Aorta (tissue), 5 donors: Measurements from ENCODE around the gene CSF1R. TPM values are rescaled to one million over a fixed set of nuclear protein-coding genes. Genes with fewer than 3 reads are reported as not detected.

Source experiments
- ATAC-seq: fragments of 200-7000 bp; cut with Tn5 transposase; one replicate; pipeline ENCODE4 v1.9.1; 2022; ENCODE audit warnings: moderate library complexity; ENCODE audit not compliant: low FRiP score
- DNase-seq, 2 donors: peaks; one replicate each; pipeline ENCODE4 v3.0.0-alpha.2; 2020
- H3K27ac ChIP-seq, 2 donors: one replicate each; pipeline ENCODE4 v1.5.1; 2013; ENCODE audit warnings: low read length in 2 of 2, mild to moderate bottlenecking in 2 of 2, moderate library complexity in 2 of 2, control low read depth in 1 of 2, inconsistent platforms in 1 of 2, low read depth in 1 of 2
- H3K27me3 ChIP-seq, 2 donors: one replicate each; pipeline ENCODE4 v1.6.1; 2013; ENCODE audit warnings: control low read depth in 1 of 2, low read length in 1 of 2, mild to moderate bottlenecking in 1 of 2, moderate library complexity in 1 of 2; ENCODE audit not compliant: insufficient read depth in 2 of 2, control insufficient read depth in 1 of 2
- H3K36me3 ChIP-seq, 2 donors: one replicate each; pipeline ENCODE4 v1.6.1; 2013; ENCODE audit warnings: control low read depth in 1 of 2, low read length in 1 of 2, mild to moderate bottlenecking in 1 of 2; ENCODE audit not compliant: insufficient read depth in 2 of 2, control insufficient read depth in 1 of 2
- H3K4me1 ChIP-seq, 2 donors: one replicate each; pipeline ENCODE4 v1.6.1; 2013; ENCODE audit warnings: low read length in 2 of 2, control low read depth in 1 of 2, mild to moderate bottlenecking in 1 of 2, moderate library complexity in 1 of 2; ENCODE audit not compliant: insufficient read depth in 2 of 2, control insufficient read depth in 1 of 2
- H3K4me3 ChIP-seq, 2 donors: one replicate each; pipeline ENCODE4 v1.5.1; 2013; ENCODE audit warnings: low read length in 2 of 2, control low read depth in 1 of 2, mild to moderate bottlenecking in 1 of 2
- H3K9me3 ChIP-seq: one replicate; pipeline ENCODE4 v1.6.1; 2013; ENCODE audit warnings: mild to moderate bottlenecking, low read length; ENCODE audit not compliant: control insufficient read depth
- WGBS, 2 donors: extraction: QIAGEN DNeasy Blood & Tissue Kit; methylation state at CpG; one replicate each; pipeline ENCODE4 v1.1.7; 2013; 5-methylcytosine and 5-hydroxymethylcytosine counted together
- intact Hi-C, 2 donors: fragments of 100-400 bp; cut with DNase I; formaldehyde crosslinking; loops; one replicate each; pipeline versions ENCODE4 v1.14.2 to v1.15.0; 2022
- polyA plus RNA-seq, 2 donors: library from polyadenylated mRNA; stranded (reverse); fragments of 200-250 nt; gene quantifications; one replicate each; pipeline ENCODE4 v1.2.3, GENCODE V29; 2013
- total RNA-seq, 2 donors: library from RNA; stranded (reverse); fragmentation: NEBNext Ultra II Directional; extraction: Animal tissue kit (Norgen Biotek cat#: 25700); gene quantifications; one replicate each; pipeline ENCODE4 v1.2.1, GENCODE V29; 2021
- donor health status: healthy with polysubstance abuse.
- donor health status: Bipolar disorder and iron deficiency.
- donor health status: DM: no; HTN: no; CAD: no.
- donor health status: DM: no; HTN: no; CAD: no.
- donor health status: DM: yes; HTN: yes; CAD: no.

Gene CSF1R
- total and polyA plus RNA-seq, 4 donors, result 3.4 to 125 (median 25.2) TPM

DNA sequence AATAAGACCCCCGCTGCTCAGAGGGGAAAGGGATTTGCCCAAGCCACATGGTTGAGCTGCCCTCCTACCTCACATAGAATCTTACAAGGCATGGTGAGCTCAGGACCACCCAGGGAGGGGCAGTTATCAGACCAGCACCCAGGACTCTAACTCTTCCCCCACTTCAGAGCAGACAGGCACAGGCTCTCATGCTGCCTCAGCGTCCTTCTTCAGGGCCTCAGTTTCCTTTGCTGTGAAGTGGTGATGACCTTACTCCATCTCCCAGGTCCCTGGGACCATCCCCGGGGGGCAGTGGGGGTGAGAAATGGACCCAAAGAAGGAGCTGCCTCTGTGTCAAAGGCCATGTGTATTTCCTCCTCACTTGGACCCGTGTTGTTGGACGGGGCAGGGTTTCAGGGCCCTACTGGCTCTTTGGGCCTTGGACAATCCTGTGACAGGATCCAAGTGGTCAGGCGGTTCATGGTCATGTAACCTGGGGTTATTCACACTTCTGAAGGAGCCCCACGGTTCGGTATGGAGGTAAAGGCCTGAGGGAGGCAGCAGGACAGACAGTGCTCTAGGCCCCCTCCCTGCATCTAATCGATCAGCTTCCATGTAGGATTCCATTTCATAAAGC, 31.7 kb upstream of the CSF1R start:
- Histone ChIP-seq H3K9me3 (no peaks in the 10 kb centered on the region), H3K27me3 (no peaks in the 10 kb centered on the region), H3K27ac (no peak overlapping the region), H3K4me3 (no peak overlapping the region), H3K36me3 (peaks cover 6 to 12% of the 10 kb centered on the region in 2 donors), H3K4me1 (no peaks in the 10 kb centered on the region)
- DNase-seq (no peak), ATAC-seq (no peak)
- intact Hi-C loops, result no loop called here
- 73 to 77% methylated on average over 9 of the region's 9 CpGs for WGBS, 2 donors

GRCh38 chr5:150116667-150117400, 30.5 kb upstream of the CSF1R start:
- intact Hi-C loops, result no loop called here
- Histone ChIP-seq H3K9me3 (no peaks in the 10 kb centered on the region), H3K4me3 (no peak overlapping the region), H3K27me3 (no peaks in the 10 kb centered on the region), H3K27ac (no peak overlapping the region), H3K4me1 (no peaks in the 10 kb centered on the region), H3K36me3 (peaks cover 5 to 6% of the 10 kb centered on the region in 2 donors)
- WGBS, 2 donors, result 87 to 89% methylated on average over 10 of the region's 10 CpGs
- no peak for ATAC-seq
- DNase-seq, result peak in 1 of 2 donors; percentile 55

DNA sequence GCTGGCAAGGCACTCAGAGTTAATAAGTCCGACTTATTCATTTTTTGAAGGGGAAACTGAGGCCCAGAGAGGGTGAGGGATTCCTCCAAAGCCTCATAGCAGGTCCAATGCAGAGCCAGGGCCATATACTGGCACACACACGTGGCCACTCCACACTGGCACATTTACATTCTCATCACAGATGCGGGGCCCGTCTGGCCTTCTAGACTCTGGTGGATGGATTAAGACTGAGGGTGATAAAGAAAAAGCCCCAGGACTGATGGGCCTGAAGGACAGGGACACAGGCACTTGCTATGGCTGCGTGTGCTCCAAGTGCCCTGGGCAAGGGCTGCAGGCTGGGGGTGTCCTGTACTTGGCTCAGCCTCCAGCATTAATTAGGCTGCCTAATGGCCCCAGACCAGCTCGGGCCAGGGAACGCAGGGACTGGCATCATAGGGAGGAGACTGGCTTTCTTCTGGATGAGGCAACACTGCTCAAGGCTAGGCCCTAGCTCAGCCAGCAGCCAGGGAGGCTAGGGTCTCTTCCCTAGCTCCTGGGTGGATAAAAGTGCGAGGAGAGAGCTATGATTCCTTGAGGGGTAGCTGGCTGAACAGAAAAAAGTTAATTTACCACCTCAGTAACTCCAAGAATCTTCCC, 28.5 kb upstream of the CSF1R start:
- Histone ChIP-seq H3K4me1 (no peaks in the 10 kb centered on the region), H3K36me3 (peaks cover under 1 to 2% of the 10 kb centered on the region in 2 donors), H3K4me3 (no peak overlapping the region), H3K9me3 (no peaks in the 10 kb centered on the region), H3K27ac (no peak overlapping the region), H3K27me3 (no peaks in the 10 kb centered on the region)
- 54 to 56% methylated on average over 8 of the region's 8 CpGs for WGBS, 2 donors
- ATAC-seq, result no peak
- no peak for DNase-seq
- intact Hi-C loops, result no loop called here

DNA sequence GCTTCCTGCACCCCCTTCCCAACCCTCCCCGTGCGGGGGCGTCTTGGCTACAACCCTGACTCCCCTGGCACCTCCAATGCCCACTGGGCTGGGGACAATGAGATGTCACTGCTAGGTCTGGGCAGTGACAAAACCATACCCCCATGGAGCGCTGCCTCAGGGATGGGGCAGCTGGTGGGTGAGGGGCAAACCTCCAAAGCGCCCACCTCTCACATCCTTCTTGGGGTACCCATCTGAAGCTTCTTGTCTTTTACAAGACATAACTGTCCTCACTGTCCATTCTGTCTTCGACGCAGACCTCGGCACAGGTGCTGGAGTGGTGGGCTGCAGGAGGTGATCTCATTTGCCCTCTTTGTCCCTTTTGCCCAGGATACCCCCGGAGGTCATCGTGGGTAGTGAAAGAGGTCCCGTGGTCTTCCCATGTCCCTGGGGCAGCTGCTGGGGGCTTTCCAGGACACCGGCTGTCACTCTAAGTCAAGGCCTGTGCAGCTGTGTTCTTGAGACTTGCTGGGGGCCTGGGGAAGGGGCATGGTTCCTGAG, 27.8 kb upstream of the CSF1R start:
- intact Hi-C loops, result no loop called here
- H3K27me3 ChIP-seq, result no peaks in the 10 kb centered on the region

DNA sequence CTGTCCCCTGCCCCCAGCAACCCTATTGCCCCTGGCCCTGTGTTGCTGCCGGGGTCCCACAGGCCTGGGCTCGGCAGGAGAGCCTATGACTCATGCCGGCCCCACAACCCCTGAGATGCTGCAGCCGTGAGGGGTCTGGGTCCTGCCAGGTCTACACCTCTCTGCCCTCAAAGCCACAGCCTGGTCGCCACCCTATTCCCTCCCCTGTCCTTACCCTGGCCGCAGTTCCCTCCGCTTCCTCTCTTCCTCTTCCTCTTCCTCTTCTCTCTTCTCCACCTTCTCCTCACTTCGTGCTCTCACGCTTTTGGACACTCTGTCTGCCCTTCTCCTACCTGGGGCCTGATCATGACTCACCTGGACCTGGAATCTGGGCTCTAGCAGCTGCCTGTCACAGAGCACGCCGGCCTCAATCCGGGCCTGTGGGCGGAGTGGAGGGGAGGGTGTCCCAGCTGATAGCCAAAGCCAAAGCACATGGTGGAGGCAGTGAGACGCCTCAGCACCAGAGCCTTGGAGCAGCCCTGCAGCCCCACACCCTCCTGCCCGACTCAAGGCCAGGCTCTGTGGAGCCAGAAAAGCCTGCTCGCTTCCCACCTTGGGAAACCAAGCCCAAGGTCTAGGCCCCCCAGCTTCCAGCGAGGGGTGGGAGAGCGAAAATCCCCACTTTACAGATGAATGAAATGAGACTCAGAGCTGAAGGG, 26.8 kb upstream of the CSF1R start:
- Histone ChIP-seq H3K4me1 (no peaks in the 10 kb centered on the region), H3K27ac (peak overlapping the region in 1 of 2 donors; percentile 43), H3K9me3 (no peaks in the 10 kb centered on the region), H3K36me3 (no peaks in the 10 kb centered on the region), H3K27me3 (no peaks in the 10 kb centered on the region), H3K4me3 (no peak overlapping the region)
- 47 to 50% methylated on average over 18 of the region's 18 CpGs for WGBS, 2 donors
- DNase-seq (peak; percentile 66 to 73), ATAC-seq (peak; percentile 60)
- intact Hi-C loops, result no loop called here

More for the DNA sequence above, 27.8 kb upstream of the CSF1R start:
- Histone ChIP-seq H3K9me3 (no peaks in the 10 kb centered on the region), H3K4me1 (no peaks in the 10 kb centered on the region), H3K27ac (no peak overlapping the region), H3K36me3 (no peaks in the 10 kb centered on the region), H3K4me3 (no peak overlapping the region)
- DNase-seq (peak; percentile 39 to 65), ATAC-seq (no peak)
- 77 to 80% methylated on average over 12 of the region's 12 CpGs for WGBS, 2 donors

GRCh38 chr5:150112201-150113046, 26.1 kb upstream of the CSF1R start:
- H3K9me3 ChIP-seq, result no peaks in the 10 kb centered on the region
- peak; percentile 91 to 92 for DNase-seq
- ATAC-seq, result peak; percentile 74
- 4 to 8% methylated on average over 6 of the region's 6 CpGs for WGBS, 2 donors
- no peaks in the 10 kb centered on the region for H3K27me3 ChIP-seq
- H3K27ac ChIP-seq, result peak overlapping the region in 1 of 2 donors; percentile 43
- no peaks in the 10 kb centered on the region for H3K36me3 ChIP-seq
- H3K4me1 ChIP-seq, result no peaks in the 10 kb centered on the region
- intact Hi-C loops, result no loop called here
- H3K4me3 ChIP-seq, result no peak overlapping the region

GRCh38 chr5:150111122-150111521, 24.8 kb upstream of the CSF1R start:
- WGBS, 2 donors, result 86 to 89% methylated on average over 8 of the region's 8 CpGs
- Histone ChIP-seq H3K36me3 (no peaks in the 10 kb centered on the region), H3K9me3 (no peaks in the 10 kb centered on the region), H3K4me1 (no peaks in the 10 kb centered on the region), H3K27ac (no peak overlapping the region), H3K27me3 (no peaks in the 10 kb centered on the region), H3K4me3 (no peak overlapping the region)
- ATAC-seq (no peak), DNase-seq (peak; percentile 36 to 50)
- intact Hi-C loops, result no loop called here

- intact Hi-C loops, result no loop called here
- Histone ChIP-seq H3K4me3 (no peak overlapping the region), H3K27me3 (no peaks in the 10 kb centered on the region), H3K4me1 (no peaks in the 10 kb centered on the region), H3K9me3 (no peaks in the 10 kb centered on the region), H3K27ac (no peak overlapping the region), H3K36me3 (no peaks in the 10 kb centered on the region)
- ATAC-seq, result no peak
- 67 to 81% methylated on average over 4 of the region's 4 CpGs for WGBS, 2 donors
- no peak for DNase-seq
Measured at GRCh38 chr5:150109921-150110320, 23.6 kb upstream of the CSF1R start.
